ENCODE measurements around the gene ANKRD33. TPM values are rescaled to one million over a fixed set of nuclear protein-coding genes. Genes with fewer than 3 reads are reported as not detected.

ANKRD33 gene
- total and polyA plus RNA-seq, 2 of the 4 experiments (the other 2 are of a cell fraction), result under 0.01 to 0.03 TPM

DNA sequence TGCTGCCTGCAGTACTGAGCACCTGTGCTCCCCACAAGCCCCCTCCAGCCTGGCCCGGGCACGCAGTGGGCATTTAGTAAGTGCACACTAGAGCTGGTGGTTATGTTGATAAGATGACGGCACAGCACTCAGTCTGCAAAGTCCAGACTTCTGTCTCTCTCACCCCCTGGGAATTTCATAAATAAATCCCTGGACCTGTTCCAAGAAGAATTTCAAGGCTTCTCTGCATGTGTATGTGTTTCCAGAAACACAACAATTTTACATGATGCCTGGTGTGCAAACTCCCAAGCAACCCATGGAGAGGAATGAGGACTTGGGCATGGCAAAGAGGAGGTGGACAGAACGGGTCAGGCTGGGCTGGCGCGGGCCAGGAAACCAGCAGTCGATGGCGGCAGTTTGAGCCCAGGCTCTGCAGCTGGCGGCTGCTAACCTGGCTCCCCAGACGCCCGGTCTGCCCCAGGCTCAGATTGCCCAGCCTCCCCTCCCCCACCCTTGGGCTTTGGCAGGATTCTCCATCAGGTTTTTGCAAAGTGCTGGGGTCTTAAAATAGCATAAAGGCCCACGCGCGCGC lies 53.2 kb downstream of the ANKRD33 start:
- in situ Hi-C loops (cut with MboI; ENCODE audit: low sequenced_read_pairs), result no loop called here
- H3K36me3 ChIP-seq (ENCODE audit: control insufficient read depth, insufficient read depth, low read length), result no peaks in the 10 kb centered on the region
- no peak overlapping the region for H2BK5ac ChIP-seq (ENCODE audit: low read depth, low read length, poor library complexity, severe bottlenecking)
- no peak overlapping the region for H4K8ac ChIP-seq (ENCODE audit: low read depth in 2 of 2, low read length in 2 of 2)
- no peak overlapping the region for H2AK5ac ChIP-seq (ENCODE audit: low read depth, low read length)
- no peak overlapping the region for H3K9ac ChIP-seq (ENCODE audit: low read depth, low read length)
- H3K9me3 ChIP-seq (ENCODE audit: control insufficient read depth, insufficient read depth, low read length), result peaks cover 10% of the 10 kb centered on the region
- H3K4me2 ChIP-seq (ENCODE audit: low read depth, low read length), result peak overlapping the region; percentile 39
- ATAC-seq (ENCODE audit: low read depth) (peak; percentile 88), DNase-seq (peak; percentile 77)
- BruUV-seq (replicated peaks), result no TSS peak
- no peak overlapping the region for H4K5ac ChIP-seq (ENCODE audit: low read depth, low read length)
- no peak overlapping the region for H4K91ac ChIP-seq (ENCODE audit: insufficient read depth, low read depth, low read length)
- TF ChIP-seq SMC3 (IDR thresholded peaks at IDR 0.05; ENCODE audit: low read depth, low read length), result no peak
- TF ChIP-seq FOS (IDR thresholded peaks at IDR 0.05; ENCODE audit: low read depth, low read length), result no peak
- no peak for TF ChIP-seq RCOR1 (IDR thresholded peaks at IDR 0.05; ENCODE audit: insufficient replicate concordance, low read length)
- TF ChIP-seq MAZ (IDR thresholded peaks at IDR 0.05; ENCODE audit: borderline replicate concordance, low read depth, low read length), result no peak
- no peak for TF ChIP-seq RFX5 (IDR thresholded peaks at IDR 0.05; ENCODE audit: low read depth, low read length)
- TF ChIP-seq, protein P1, sequence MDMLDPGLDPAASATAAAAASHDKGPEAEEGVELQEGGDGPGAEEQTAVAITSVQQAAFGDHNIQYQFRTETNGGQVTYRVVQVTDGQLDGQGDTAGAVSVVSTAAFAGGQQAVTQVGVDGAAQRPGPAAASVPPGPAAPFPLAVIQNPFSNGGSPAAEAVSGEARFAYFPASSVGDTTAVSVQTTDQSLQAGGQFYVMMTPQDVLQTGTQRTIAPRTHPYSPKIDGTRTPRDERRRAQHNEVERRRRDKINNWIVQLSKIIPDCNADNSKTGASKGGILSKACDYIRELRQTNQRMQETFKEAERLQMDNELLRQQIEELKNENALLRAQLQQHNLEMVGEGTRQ (IDR thresholded peaks at IDR 0.05; ENCODE audit: low read depth, low read length), result no peak
- no peak for TF ChIP-seq CEBPB (IDR thresholded peaks at IDR 0.05; ENCODE audit: low read depth, low read length)
- TF ChIP-seq CHD1 (IDR thresholded peaks at IDR 0.05; ENCODE audit: low read depth, low read length), result no peak
- TF ChIP-seq RAD21 (IDR thresholded peaks at IDR 0.05; ENCODE audit: low read length), result no peak
- TF ChIP-seq NFE2L2 (IDR thresholded peaks at IDR 0.05; ENCODE audit: low read depth, low read length), result no peak
- no peak for TF ChIP-seq POLR2A (IDR thresholded peaks at IDR 0.05; ENCODE audit: low read depth, low read length)
- TF ChIP-seq, protein P2, sequence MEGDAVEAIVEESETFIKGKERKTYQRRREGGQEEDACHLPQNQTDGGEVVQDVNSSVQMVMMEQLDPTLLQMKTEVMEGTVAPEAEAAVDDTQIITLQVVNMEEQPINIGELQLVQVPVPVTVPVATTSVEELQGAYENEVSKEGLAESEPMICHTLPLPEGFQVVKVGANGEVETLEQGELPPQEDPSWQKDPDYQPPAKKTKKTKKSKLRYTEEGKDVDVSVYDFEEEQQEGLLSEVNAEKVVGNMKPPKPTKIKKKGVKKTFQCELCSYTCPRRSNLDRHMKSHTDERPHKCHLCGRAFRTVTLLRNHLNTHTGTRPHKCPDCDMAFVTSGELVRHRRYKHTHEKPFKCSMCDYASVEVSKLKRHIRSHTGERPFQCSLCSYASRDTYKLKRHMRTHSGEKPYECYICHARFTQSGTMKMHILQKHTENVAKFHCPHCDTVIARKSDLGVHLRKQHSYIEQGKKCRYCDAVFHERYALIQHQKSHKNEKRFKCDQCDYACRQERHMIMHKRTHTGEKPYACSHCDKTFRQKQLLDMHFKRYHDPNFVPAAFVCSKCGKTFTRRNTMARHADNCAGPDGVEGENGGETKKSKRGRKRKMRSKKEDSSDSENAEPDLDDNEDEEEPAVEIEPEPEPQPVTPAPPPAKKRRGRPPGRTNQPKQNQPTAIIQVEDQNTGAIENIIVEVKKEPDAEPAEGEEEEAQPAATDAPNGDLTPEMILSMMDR (conservative IDR thresholded peaks at IDR 0.05; ENCODE audit: low read depth, low read length), result no peak
- TF ChIP-seq, protein P3, sequence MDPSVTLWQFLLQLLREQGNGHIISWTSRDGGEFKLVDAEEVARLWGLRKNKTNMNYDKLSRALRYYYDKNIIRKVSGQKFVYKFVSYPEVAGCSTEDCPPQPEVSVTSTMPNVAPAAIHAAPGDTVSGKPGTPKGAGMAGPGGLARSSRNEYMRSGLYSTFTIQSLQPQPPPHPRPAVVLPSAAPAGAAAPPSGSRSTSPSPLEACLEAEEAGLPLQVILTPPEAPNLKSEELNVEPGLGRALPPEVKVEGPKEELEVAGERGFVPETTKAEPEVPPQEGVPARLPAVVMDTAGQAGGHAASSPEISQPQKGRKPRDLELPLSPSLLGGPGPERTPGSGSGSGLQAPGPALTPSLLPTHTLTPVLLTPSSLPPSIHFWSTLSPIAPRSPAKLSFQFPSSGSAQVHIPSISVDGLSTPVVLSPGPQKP (IDR thresholded peaks at IDR 0.05; ENCODE audit: borderline replicate concordance, low read depth, low read length), result no peak
- TF ChIP-seq BHLHE40 (IDR thresholded peaks at IDR 0.05; ENCODE audit: low read depth, low read length), result no peak
- TF ChIP-seq MAFK (IDR thresholded peaks at IDR 0.05; ENCODE audit: low read depth, low read length), result no peak
- WGBS, 2 experiments (ENCODE audit: extremely low coverage in 2 of 2, insufficient read length in 1 of 2), result 0% methylated on average over 1 of the region's 15 CpGs; no CpG with 5 or more reads in 1 of the 2 experiments
- no peak overlapping the region for H2BK120ac ChIP-seq (ENCODE audit: low read depth, low read length)
- H3K14ac ChIP-seq (replicated peaks; ENCODE audit: low read depth, low read length), result no peak overlapping the region
- POLR2A ChIA-PET (ENCODE audit: unreplicated experiment), result no interaction called here
- H2AFZ ChIP-seq (replicated peaks; ENCODE audit: low read length, poor library complexity), result peak overlapping the region; percentile 24
- dilution Hi-C loops (cut with HindIII; ENCODE audit: low sequenced_read_pairs, unreplicated experiment), result no loop called here
- peaks cover 8% of the 10 kb centered on the region; the same call in 1 of the 2 replicates for H3K4me1 ChIP-seq (ENCODE audit: control insufficient read depth, insufficient read depth, low read length)
- H4K20me1 ChIP-seq (ENCODE audit: insufficient read depth, low read length), result no peaks in the 10 kb centered on the region
- no peak overlapping the region for H3K23ac ChIP-seq (ENCODE audit: low read depth, low read length)
- H2BK20ac ChIP-seq (ENCODE audit: low read depth, low read length), result no peak overlapping the region
- no peak overlapping the region for H2AK9ac ChIP-seq (replicated peaks; ENCODE audit: low read depth, low read length, poor library complexity)
- H3K56ac ChIP-seq (ENCODE audit: extremely low read depth, insufficient read depth, low read length), result no peak overlapping the region
- CTCF ChIA-PET, result no interaction called here
- no peak overlapping the region for H3K18ac ChIP-seq (ENCODE audit: low read depth, low read length)
- H2BK15ac ChIP-seq (ENCODE audit: low read depth, low read length), result no peak overlapping the region
- no peak overlapping the region for H3K4me3 ChIP-seq (ENCODE audit: insufficient read depth, low read depth, low read length)
- intact Hi-C loops (cut with micrococcal nuclease), result no loop called here
- no peak overlapping the region for H3K27ac ChIP-seq (ENCODE audit: insufficient read depth, low read length)
- no peaks in the 10 kb centered on the region for H3K79me1 ChIP-seq (ENCODE audit: low read depth in 1 of 2, low read length in 2 of 2)
- 0 out of 2 replicates have a peak, but pooled peaks cover 2% of the 10 kb centered on the region for H3K27me3 ChIP-seq (ENCODE audit: control insufficient read depth, insufficient read depth, low read length)
- H3K9me1 ChIP-seq (ENCODE audit: insufficient read depth, low read length), result peaks cover 14% of the 10 kb centered on the region
- no peak overlapping the region for H3K4ac ChIP-seq (ENCODE audit: low read depth, low read length)

Data from IMR-90 (cell line).